ENCODE results near the gene SFXN2.
A peak's percentile ranks its signal among the peaks of the same experiment; 100 is the strongest.

GRCh38 chr10:102713814-102714620, 419 bp upstream of the SFXN2 start, which contains the start of gene ARL3:
- TF ChIP-seq CTCF (IDR thresholded peaks at IDR 0.05; ENCODE audit: poor library complexity) (peak; percentile 20), EZH2 (IDR thresholded peaks at IDR 0.05; ENCODE audit: borderline replicate concordance) (no peak)

Measured in hepatocyte (in vitro differentiated cells).